Aorta (tissue), 5 donors: ENCODE results near the gene CIRBP. TPM values are rescaled to one million over a fixed set of nuclear protein-coding genes. Genes with fewer than 3 reads are reported as not detected.
A peak's percentile ranks its signal among the peaks of the same experiment; 100 is the strongest.
"Not testable (repeated sequence)": the region's sequence is repeated elsewhere in the genome, so short reads cannot be mapped to it uniquely, and the experiment has no call there.

ENCODE experiments used
- ATAC-seq: fragments of 200-7000 bp; cut with Tn5 transposase; one replicate; pipeline ENCODE4 v1.9.1; 2022; ENCODE audit warnings: moderate library complexity; ENCODE audit not compliant: low FRiP score
- DNase-seq, 2 donors: peaks; one replicate each; pipeline ENCODE4 v3.0.0-alpha.2; 2020
- H3K27ac ChIP-seq, 2 donors: one replicate each; pipeline ENCODE4 v1.5.1; 2013; ENCODE audit warnings: low read length in 2 of 2, mild to moderate bottlenecking in 2 of 2, moderate library complexity in 2 of 2, control low read depth in 1 of 2, inconsistent platforms in 1 of 2, low read depth in 1 of 2
- H3K27me3 ChIP-seq, 2 donors: one replicate each; pipeline ENCODE4 v1.6.1; 2013; ENCODE audit warnings: control low read depth in 1 of 2, low read length in 1 of 2, mild to moderate bottlenecking in 1 of 2, moderate library complexity in 1 of 2; ENCODE audit not compliant: insufficient read depth in 2 of 2, control insufficient read depth in 1 of 2
- H3K36me3 ChIP-seq, 2 donors: one replicate each; pipeline ENCODE4 v1.6.1; 2013; ENCODE audit warnings: control low read depth in 1 of 2, low read length in 1 of 2, mild to moderate bottlenecking in 1 of 2; ENCODE audit not compliant: insufficient read depth in 2 of 2, control insufficient read depth in 1 of 2
- H3K4me1 ChIP-seq, 2 donors: one replicate each; pipeline ENCODE4 v1.6.1; 2013; ENCODE audit warnings: low read length in 2 of 2, control low read depth in 1 of 2, mild to moderate bottlenecking in 1 of 2, moderate library complexity in 1 of 2; ENCODE audit not compliant: insufficient read depth in 2 of 2, control insufficient read depth in 1 of 2
- H3K4me3 ChIP-seq, 2 donors: one replicate each; pipeline ENCODE4 v1.5.1; 2013; ENCODE audit warnings: low read length in 2 of 2, control low read depth in 1 of 2, mild to moderate bottlenecking in 1 of 2
- H3K9me3 ChIP-seq: one replicate; pipeline ENCODE4 v1.6.1; 2013; ENCODE audit warnings: mild to moderate bottlenecking, low read length; ENCODE audit not compliant: control insufficient read depth
- WGBS, 2 donors: extraction: QIAGEN DNeasy Blood & Tissue Kit; methylation state at CpG; one replicate each; pipeline ENCODE4 v1.1.7; 2013; 5-methylcytosine and 5-hydroxymethylcytosine counted together
- intact Hi-C, 2 donors: fragments of 100-400 bp; cut with DNase I; formaldehyde crosslinking; loops; one replicate each; pipeline versions ENCODE4 v1.14.2 to v1.15.0; 2022
- polyA plus RNA-seq, 2 donors: library from polyadenylated mRNA; stranded (reverse); fragments of 200-250 nt; gene quantifications; one replicate each; pipeline ENCODE4 v1.2.3, GENCODE V29; 2013
- total RNA-seq, 2 donors: library from RNA; stranded (reverse); fragmentation: NEBNext Ultra II Directional; extraction: Animal tissue kit (Norgen Biotek cat#: 25700); gene quantifications; one replicate each; pipeline ENCODE4 v1.2.1, GENCODE V29; 2021
- donor health status: healthy with polysubstance abuse.
- donor health status: Bipolar disorder and iron deficiency.
- donor health status: DM: no; HTN: no; CAD: no.
- donor health status: DM: no; HTN: no; CAD: no.
- donor health status: DM: yes; HTN: yes; CAD: no.

CIRBP gene
- total and polyA plus RNA-seq, 4 donors: 252 to 1,634 (median 394) TPM

DNA sequence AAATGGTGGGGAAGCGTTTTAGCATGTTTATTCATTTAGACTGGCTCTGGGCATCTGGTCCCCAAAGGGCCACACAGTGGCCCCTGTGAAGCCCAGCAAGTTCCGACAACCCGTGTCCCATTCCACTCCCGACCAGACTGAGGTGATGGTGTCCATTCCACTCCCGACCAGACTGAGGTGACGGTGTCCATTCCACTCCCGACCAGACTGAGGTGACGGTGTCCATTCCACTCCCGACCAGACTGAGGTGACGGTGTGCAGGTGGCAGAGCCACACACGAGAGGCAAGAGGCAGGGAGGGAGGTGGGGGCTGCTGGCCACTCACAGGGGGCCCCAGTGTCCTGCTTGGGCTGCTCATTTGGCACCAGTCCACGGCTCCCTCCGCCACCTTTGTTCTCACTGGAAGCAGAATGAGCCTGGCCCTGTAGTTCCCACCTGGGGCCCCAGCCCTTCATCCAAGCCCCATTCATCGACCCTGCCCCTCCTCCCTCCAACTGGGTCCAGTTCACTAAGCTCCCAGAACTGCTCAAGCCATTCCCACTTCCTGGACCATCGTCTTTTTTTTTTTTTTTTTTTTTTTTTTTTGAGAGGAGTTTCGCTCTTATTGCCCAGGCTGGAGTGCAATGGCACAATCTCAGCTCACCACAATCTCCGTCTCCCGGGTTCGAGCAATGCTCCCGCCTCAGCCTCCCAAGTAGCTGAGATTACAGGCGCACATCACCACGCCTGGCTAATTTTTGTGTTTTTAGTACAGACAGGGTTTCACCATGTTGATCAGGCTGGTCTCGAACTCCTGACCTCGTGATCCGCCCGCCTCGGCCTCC is 22.7 kb upstream of the CIRBP start:
- DNase-seq, H3K27me3 ChIP-seq, ATAC-seq, H3K4me1 ChIP-seq, intact Hi-C loops, H3K9me3 ChIP-seq, H3K36me3 ChIP-seq, H3K4me3 ChIP-seq: not testable (repeated sequence)
- peak overlapping the region in 1 of 2 donors; percentile 34 for H3K27ac ChIP-seq
- WGBS, 2 donors: 79% methylated on average over 25 to 27 of the region's 27 CpGs

DNA sequence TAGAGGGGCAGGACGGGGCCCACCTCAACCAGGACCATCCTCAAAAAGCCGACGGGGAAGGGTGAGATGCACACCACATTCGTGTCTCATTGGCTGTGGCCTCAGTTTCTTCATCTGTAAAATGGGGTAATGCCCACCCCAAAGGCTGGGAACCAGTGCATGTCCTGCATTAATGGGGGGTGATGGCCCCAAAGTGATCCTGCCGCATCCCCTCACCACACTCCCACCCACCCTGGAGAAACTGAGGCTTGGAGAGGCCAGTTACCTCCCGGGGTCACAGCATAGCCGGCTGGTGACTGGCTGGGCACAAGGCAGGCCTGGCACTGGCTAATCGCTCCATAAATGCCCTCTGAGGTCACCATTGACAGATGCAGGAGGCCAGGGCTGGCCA is 21.4 kb upstream of the CIRBP start:
- H3K4me1 ChIP-seq: no peaks in the 10 kb centered on the region

DNA sequence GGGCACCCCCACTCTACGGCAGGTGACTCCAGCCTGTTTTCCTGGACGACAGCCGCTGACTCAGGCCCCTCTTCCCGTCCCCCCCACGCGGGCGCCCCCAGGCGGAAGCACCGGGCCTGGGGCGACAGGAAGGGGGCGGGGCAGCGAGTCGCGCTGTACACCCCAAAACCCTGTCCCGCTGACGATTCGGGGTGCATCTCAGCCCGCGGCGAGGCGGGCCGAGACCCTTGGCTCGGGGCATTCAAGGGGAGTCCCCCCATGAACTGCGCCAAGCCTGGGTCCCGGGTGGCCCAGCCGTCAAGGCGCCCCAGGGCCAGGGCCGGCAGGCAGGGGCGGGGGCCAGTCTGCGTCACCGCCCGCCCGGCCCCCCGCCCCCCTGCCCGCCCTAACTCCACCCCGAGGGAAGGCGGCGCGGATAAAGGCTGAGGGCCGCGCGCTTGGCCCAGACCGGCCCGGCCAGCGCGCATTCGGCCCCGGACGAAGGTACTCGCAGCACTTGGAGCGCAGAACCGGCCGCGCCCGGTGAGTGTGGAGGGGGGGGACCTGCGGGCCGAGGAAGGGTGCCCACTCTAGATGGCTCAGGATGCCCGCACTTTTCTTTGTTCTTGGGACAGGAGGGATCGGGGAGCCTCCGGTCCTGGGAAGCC is 20.9 kb upstream of the CIRBP start, which contains the start of gene MIDN:
TSS of gene MIDN (plus strand) at position 445 of the 647 bp plus-strand sequence. CDS start 1,714 bp downstream, outside the sequence.
- Histone ChIP-seq H3K4me3 (peak within 1 kb of the TSS; percentile 45 to 84), H3K27me3 (peaks cover 0 to 2% of the 10 kb centered on the region in 2 donors), H3K36me3 (no peaks in the 10 kb centered on the region), H3K27ac (peak within 1 kb of the TSS; percentile 92 to 98), H3K4me1 (no peaks in the 10 kb centered on the region), H3K9me3 (no peaks in the 10 kb centered on the region)
- WGBS, 2 donors: 1% methylated on average over 54 to 60 of the region's 60 CpGs
- ATAC-seq (peak; percentile 49), DNase-seq (peak; percentile 91 to 95)
- intact Hi-C loops: loop anchor here in 1 of 2 donors (1.0 kb wide), 1 partner anchor 18 kb away; no protein-coding TSS in a partner anchor

More for the DNA sequence above, 21.4 kb upstream of the CIRBP start:
- DNase-seq (no peak), ATAC-seq (no peak)
- H3K36me3 ChIP-seq: no peaks in the 10 kb centered on the region
- WGBS, 2 donors: 54 to 63% methylated on average over 8 of the region's 8 CpGs
- peak overlapping the region; percentile 19 to 91 for H3K27ac ChIP-seq
- H3K4me3 ChIP-seq: no peak overlapping the region
- H3K27me3 ChIP-seq: peaks cover 0 to 2% of the 10 kb centered on the region in 2 donors
- intact Hi-C loops: loop anchor here in 1 of 2 donors (1.0 kb wide), 1 partner anchor 19 kb away; no protein-coding TSS in a partner anchor
- no peaks in the 10 kb centered on the region for H3K9me3 ChIP-seq

DNA sequence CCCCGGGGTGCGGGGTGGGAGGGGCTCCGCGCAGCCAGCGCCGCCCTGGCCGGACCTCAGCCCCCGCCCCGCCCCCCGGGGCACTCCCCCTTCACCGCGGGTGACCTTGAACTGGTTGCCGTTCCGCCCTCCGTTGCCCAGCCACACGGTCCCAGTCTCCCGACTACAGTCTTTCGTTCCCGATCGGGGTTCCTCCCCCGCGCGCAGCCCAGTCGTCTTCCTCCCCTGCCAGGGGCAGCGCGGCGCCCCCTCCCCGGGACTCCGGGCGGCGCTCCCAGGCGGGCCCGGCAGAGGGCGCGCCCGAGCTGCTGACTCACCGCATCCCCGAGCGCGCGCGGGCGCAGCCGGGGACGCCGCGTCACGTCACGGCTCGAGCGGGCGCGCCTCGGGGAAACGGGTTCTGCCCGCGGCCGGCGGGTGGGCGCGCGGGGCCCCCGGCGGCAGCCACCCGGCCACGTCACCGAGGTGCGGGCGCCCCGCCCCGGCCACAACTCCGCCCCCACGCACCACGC is 20.3 kb upstream of the CIRBP start:
- Histone ChIP-seq H3K4me3 (peak overlapping the region; percentile 45 to 84), H3K27me3 (peaks cover 0 to 2% of the 10 kb centered on the region in 2 donors), H3K36me3 (no peaks in the 10 kb centered on the region), H3K4me1 (no peaks in the 10 kb centered on the region), H3K27ac (peak overlapping the region; percentile 92 to 98), H3K9me3 (no peaks in the 10 kb centered on the region)
- intact Hi-C loops: loop anchor here in 1 of 2 donors (1.0 kb wide), 2 partner anchors 17 to 20 kb away; partner anchors contain the start of gene CIRBP
- ATAC-seq: peak; percentile 19
- WGBS, 2 donors: 0 to 1% methylated on average over 61 to 74 of the region's 74 CpGs
- DNase-seq: peak; percentile 90 to 95

GRCh38 chr19:1249298-1249989 is 19.7 kb upstream of the CIRBP start:
- ATAC-seq (peak; percentile 36), DNase-seq (peak; percentile 96)
- peak overlapping the region; percentile 87 to 93 for H3K4me3 ChIP-seq
- H3K4me1 ChIP-seq: no peaks in the 10 kb centered on the region
- no peaks in the 10 kb centered on the region for H3K9me3 ChIP-seq
- WGBS, 2 donors: 0 to 1% methylated on average over 54 to 102 of the region's 102 CpGs
- intact Hi-C loops: loop anchor here in 1 of 2 donors (1.0 kb wide), 1 partner anchor 20 kb away; the partner anchor contains the start of gene CIRBP
- H3K27me3 ChIP-seq: peaks cover 0 to 2% of the 10 kb centered on the region in 2 donors
- H3K36me3 ChIP-seq: no peaks in the 10 kb centered on the region
- H3K27ac ChIP-seq: peak overlapping the region; percentile 92 to 94

DNA sequence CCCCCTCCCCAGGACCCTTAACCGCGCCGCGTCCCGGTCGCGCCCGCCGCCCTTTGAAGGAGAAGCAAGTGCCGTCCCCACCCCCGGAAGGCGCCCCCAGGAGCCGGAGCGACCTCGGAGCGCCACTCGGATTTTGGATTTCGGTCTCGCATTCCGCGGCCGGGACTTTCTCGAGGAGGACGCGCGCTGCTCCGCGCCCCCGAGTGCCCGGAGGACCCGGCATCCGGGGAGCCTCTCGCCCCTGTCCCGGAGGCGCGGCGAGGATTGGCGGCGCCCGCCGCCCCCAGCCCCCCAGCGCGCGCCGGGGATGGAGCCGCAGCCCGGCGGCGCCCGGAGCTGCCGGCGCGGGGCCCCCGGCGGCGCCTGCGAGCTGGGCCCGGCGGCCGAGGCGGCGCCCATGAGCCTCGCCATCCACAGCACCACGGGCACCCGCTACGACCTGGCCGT is 19.1 kb upstream of the CIRBP start:
- H3K27ac ChIP-seq: peak overlapping the region; percentile 40 to 95
- intact Hi-C loops: loop anchor here in 1 of 2 donors (1.0 kb wide), 1 partner anchor 19 kb away; the partner anchor contains the start of gene CIRBP
- H3K4me3 ChIP-seq: peak overlapping the region; percentile 87 to 93
- DNase-seq (no peak), ATAC-seq (no peak)
- WGBS, 2 donors: 0% methylated on average over 35 to 67 of the region's 67 CpGs
- no peaks in the 10 kb centered on the region for H3K9me3 ChIP-seq
- H3K36me3 ChIP-seq: peaks cover 0 to 1% of the 10 kb centered on the region in 2 donors
- peaks cover 0 to 2% of the 10 kb centered on the region in 2 donors for H3K27me3 ChIP-seq
- H3K4me1 ChIP-seq: no peaks in the 10 kb centered on the region

DNA sequence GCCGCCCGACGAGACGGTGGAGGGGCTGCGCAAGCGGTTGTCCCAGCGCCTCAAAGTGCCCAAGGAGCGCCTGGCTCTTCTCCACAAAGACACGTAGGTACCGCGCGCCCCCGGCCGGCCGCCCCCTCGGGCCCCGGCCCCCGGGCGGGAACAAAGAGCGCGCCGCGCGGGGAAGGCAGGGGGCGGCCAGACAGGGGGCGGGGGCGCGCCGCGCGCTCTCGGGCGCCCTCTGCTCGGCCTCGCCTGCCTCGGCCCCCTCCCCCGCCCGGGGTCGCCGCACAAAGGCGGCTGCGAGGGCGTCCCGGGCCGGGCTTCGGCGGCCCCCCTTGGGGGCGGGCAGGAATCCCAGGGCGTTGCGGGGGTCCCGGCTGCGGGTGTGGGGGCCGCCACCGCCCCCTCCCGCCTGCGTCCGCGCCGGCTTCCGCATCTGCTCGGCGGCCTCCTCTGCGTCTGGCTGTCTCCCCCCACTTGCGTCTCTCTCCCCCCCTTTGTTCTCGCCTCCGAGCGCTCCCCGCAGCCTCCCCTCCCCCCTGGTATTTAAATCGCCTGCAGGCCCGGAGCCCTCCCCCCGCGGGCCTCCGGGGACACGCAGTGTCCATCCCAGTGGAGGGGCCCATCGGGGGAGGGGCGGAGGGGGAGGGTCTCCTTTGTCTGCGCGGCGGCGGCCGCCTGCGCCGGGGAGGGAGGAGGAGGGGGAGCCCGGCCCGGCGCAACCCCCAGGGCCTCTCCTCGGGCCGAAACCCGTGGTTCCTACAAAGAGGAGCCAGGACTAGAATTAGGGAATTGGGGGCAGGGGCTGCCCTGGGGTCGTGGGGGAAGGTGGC is 18.5 kb upstream of the CIRBP start:
- Histone ChIP-seq H3K36me3 (peaks cover 4 to 7% of the 10 kb centered on the region in 2 donors), H3K4me3 (peak overlapping the region; percentile 87 to 93), H3K27me3 (peaks cover 0 to 2% of the 10 kb centered on the region in 2 donors), H3K4me1 (no peaks in the 10 kb centered on the region), H3K9me3 (no peaks in the 10 kb centered on the region), H3K27ac (peak overlapping the region; percentile 79 to 95)
- WGBS, 2 donors: 1% methylated on average over 42 to 90 of the region's 90 CpGs
- DNase-seq (peak in 1 of 2 donors; percentile 76), ATAC-seq (no peak)
- intact Hi-C loops: no loop called here
